NCI-H2107 (cell line): ENCODE measurements around the gene ETS1.

Source experiments
- DNase-seq: peaks from one replicate; lab custom pipeline; 2025; lab: John Stamatoyannopoulos, UW

The ETS1 gene

GRCh38 chr11:128568166-128568778, 19.1 kb downstream of the ETS1 start:
- no peak for DNase-seq

- no peak for DNase-seq
Observed at GRCh38 chr11:128567130-128567529, 20.2 kb downstream of the ETS1 start.

DNA sequence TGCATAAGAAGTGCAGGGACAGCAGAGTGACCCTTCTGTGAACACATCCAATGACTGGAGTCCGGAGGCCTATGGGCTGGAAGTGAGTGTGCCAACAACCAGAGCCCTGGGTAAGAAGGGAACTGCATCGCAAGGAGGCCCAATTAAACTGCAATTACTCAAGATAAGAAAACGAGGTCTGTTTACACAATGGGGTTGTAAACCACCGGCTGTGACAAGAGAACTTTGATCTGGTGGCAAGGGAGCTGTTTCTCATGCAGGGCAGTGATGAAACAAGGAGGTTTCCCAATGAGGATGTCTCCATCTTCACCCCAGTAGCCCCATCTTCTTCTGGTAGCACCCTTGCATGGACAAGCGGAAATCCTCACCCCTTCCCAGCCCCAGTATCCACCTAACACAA, 21.5 kb downstream of the ETS1 start:
- DNase-seq = no peak

DNA sequence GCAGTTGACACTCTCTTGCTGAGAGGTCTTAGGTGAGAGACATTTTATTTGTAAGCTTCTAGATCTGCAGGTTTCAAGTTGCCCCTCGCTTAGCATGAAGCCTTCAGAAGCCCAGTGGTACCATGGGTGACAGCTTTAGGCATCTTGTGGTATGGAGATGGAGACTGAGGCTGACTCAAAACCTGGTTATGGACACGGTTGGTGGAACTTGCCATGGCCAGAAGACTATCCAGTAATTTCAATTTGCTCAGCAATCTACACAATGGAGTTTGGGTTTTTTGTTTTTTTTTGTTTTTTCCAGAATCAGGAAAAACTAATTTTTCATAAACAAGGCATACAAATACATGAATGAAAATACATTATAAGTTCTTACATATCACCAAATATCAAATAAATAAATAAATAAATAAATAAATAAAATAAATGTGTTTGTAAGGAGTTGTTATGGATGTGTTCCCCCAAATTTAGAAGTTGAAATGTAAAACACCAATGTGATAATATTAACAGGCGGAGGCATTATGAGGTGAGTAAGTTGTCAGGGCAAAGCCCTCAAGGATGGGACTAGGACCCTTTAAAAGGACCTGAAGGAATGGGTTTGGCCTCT, 22.6 kb downstream of the ETS1 start:
- no peak for DNase-seq

DNA sequence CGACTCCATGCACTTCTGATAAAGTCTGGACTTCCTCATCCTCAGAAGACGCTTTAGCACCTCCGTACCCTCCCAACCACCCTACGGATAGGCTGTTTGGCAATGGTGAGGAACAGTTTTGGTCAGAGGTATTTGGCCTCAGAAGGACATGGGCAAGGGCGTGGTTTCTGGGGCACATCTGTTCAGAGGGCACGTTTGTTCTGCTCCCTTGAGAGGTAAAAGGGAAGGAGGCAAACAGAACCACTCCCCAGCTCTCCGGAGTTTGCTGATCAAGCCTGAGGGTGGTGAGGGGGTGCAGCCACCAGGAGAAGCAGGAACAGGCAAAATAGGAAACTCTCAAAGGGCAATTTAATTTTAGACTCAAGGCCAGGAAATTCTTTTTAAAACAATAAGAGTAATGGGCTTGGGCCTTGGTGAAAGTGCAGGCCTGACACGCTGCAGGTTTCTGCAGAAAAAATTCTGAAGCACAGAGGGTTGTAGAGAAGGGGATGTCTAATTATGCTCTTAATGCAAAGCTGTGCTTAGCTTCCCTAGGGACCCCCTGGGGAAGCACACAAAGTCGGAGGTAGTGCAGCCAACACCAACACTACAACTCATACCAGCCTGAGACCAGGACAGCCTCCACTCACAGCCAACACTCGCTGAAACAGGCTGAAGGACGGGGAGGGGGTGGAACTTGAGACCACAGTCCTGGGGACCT, 23.3 kb downstream of the ETS1 start:
- DNase-seq = no peak

GRCh38 chr11:128563308-128563707, 24.1 kb downstream of the ETS1 start:
- no peak for DNase-seq

- DNase-seq = no peak
Observed at GRCh38 chr11:128559496-128560103, 27.8 kb downstream of the ETS1 start.

- DNase-seq = no peak
Observed at GRCh38 chr11:128555606-128556005, 31.8 kb downstream of the ETS1 start.

DNA sequence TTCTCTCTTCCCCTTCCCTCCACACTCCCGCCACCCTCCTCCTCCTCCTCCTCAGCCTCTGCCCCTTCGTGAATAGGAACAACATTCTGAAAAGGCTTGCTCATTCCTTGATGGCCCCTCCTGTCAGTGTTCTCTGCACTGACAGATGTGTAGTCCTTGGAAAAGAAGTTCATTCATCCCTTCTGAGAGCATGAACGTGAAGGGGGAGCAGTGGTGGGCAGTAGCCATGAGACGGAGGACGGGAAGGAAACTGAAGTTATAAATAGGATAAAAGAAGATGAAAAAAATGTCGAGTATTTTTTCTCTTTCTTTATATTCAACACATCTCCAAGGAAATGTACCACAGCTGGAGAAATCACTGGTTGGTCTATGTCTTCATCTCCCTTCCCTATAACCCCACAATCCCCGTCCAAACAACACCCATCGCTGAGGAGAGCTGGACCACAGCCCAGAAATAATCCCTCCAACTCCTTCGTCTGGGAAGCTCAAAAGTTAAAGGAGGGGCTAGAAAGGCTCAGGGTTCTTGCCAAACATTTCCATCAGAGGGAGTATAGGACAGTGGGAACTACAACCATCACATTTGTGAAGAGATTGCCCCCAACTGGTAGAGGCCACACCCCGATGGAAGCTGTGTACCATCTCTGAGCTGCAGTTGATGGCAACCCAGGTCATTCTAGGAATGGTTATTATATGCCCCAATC, 33.5 kb downstream of the ETS1 start:
- DNase-seq = no peak

DNA sequence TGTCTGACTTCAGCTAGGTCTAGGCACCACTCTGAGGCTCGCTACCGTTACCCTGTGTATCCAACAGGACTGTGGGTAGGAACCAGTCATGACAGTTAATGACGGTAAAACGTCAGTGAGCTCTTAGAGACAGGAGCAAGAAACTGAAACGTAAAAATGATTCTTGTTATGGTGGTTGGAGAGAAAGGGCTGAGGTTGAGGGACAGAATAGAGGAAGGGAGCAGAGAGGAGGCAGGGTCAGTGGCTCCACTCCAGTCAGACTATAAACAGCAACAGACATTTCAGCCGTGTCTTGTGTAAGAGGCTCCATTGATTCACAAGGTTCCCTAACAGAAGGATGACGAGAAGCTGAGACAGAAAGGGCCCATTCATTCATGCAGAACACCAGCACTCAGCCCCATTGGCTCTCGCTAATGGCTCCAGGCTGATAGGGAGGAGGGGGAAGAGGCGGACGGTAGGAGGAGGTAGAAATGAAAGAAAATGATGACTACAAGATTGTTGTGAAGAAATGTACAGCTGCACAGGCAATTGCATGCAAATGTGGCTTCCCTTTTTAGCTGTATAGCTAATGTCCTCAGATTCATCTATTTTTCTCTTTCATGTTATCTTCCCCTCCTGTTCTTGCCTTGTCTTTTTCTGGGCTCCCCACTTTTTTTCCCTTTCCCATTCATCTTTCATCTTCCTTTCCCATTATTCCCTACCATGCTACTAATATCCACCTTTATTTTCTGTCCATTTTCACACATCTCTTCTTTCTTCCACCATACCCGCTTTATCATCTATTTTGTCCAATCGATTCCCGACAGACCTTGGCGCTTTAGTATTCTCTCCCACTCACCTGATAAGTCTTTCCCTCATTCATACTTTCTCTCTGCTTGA, 34.3 kb downstream of the ETS1 start:
- DNase-seq = no peak

DNA sequence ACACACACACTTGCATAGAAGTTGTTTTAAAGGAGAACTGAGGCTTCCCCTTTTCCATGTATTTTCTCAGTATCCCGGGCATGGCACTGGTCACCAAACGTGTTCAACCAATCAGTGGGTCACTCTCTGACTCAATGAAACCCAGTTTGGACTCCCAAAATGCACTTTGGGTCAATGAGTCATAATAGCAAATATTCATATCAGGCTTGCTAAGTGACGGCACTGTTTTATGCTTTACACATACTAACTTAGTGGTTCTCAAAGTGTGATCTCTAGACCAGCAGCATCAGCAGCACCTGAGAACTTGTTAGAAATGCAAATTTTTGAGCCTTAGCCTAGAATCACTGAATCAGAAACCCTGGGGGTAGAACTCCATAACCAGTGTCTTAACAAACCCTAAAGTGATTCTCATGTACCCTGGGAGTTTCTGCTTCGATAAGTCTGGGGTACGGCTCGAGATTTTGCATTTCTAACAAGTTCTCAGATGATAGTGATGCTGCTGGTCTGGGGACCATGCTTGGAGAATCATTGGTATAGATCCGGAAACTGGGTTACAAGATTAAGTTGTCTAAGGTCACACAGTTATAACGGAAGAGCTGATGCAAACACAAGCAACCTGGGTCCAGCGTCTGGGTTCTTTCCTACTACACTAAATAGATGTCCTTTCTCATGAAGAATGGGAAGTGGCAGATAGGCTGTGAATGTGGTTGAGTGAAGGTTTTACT, 35.6 kb downstream of the ETS1 start:
- DNase-seq = no peak

GRCh38 chr11:128551058-128551457, 36.3 kb downstream of the ETS1 start:
- DNase-seq = no peak

DNA sequence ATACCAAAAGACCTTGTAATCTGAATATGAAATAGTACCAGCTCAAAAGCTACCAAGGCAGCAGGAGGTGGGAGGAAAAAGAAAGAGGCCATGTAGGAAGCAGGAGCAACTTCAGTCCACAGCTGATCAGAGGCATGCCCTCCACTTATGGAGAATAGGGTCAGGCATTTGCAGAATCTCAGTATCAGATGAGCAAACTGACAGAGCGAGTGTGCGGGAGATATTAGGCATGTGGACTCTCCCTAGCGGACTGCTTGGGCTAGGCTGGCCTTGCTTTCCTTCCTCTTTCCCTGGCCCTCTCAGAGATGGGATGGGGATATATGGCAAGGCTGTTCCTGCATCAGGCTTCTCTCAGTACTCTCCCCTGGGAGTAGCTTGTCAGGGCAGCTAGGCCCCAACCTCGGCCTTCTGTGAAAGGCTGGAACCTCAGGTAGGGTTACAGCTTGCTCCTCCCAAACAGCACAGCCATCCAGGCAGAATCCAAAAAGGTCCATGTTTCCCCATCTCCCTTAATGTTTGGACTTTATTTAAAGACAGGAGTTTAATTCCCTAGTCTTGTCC, 37.0 kb downstream of the ETS1 start:
- DNase-seq = no peak

- no peak for DNase-seq
Observed at GRCh38 chr11:128549256-128549944, 38.0 kb downstream of the ETS1 start.

- no peak for DNase-seq
Observed at GRCh38 chr11:128548649-128549255, 38.6 kb downstream of the ETS1 start.

DNA sequence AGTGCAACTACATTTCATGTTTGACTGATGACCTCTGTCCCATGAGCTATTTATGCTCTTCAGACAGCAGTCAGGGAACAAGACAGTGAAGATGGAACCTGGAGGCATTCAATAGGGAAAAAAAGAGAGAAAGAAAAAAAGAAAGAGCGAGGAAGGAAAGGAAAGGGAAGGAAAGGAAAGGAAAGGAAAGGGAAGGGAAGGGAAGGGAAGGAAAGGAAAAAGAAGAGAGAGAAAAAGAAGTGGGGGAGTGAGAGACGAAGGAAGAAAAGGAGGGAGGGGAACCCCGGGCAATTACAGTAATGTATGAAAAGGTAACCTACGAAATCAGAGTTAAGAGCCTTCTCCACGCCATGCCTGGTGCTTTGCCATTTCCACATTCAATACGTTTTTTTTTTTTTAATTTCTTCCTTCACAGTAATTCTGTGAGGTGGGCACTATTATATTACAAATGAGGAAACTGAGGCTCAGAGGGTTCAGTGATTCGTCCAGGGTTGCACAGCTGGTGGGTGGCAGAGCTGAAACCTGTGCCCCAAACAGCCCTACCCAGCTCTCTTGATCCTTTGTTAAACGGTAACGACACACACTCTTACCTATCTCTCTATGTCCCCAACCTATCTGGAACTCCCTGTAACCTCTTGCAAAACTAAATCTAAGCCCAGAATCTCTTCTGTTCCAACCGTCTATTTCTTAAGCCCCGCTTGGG, 39.3 kb downstream of the ETS1 start:
- no peak for DNase-seq

DNA sequence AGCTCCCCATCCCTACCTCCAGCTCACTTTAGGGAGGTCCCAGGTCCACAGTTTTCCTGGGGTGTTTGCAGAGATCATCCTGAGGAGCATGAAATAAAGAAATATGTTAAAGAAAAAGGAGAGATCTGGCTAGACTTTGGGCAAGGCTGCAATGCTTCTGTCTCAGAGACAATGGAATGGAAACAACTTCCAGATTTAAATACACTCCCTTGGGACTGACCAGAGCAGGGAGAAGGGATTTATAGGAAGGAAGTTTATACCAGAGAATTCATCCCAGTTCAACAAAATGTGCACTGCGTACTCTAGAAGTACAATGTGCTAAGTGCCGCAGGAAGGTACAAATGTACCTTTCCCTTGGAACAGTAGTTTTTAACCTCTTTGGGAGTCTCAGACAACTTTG, 40.4 kb downstream of the ETS1 start:
- DNase-seq = no peak

DNA sequence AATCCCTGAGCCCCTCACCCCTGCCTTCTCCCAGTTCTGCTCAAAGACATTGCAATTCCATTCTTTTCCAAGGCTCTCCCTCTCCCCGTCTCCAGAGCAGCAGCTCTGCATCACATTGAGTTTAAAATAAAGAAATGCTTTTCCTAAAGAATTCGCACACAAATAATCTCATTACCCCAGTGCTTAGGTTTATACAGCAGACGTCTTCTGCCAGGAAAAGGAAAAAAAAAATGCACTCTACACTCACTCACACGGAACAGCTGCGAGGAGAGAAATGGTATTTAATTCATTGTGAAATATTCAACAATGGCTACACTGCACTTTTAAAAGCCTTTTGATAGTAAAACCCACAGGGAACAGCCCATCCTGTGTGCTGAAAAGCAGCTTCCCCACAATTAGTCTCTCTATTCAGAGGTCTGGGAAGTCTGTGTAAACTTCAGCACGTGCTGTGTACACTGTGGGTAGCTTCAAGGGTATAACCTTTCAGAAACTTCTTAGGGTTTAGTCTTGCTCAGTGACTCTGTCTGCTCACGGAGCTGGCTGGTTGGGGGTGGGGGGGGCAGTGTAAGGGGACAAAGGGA, 42.8 kb downstream of the ETS1 start:
- peak; percentile 19 for DNase-seq
